OCI-LY3 (cell line): ENCODE measurements around the gene PDCD7.

Source experiments
- EZH2phosphoT487 ChIP-seq: fragments of 200-600 bp; shearing (Covaris generic); IDR thresholded peaks from 2 replicates; pipeline ENCODE4 v1.6.1; 2018; ENCODE audit warnings: antibody characterized with exemption, mixed run types, low read depth
- TF ChIP-seq, protein P1 (sequence below): fragments of 200-600, 300-600 bp; sonication (generic); IDR thresholded peaks from 2 replicates; pipeline ENCODE4 v1.5.1; 2014; ENCODE audit warnings: antibody characterized with exemption, low read length, low read depth

DNA sequence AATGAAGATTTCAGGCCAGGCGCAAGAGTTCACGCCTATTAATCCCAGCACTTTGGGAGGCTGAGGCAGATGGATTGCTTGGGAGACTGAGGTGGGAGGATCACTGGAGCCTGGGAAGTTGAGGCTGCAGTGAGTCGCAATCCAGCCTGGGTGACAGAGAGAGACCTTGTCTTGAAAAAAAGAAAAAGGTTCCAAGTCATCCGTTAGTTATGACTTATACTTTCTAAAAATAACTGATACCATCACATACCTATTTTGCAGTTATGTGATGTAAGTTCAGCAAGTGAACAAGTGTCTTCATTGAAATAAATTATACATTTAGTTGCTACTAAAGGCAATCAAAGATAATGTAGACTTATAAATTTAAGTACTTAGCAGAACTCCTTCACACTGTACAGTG lies 29.4 kb upstream of the PDCD7 start:
- TF ChIP-seq, protein P1, sequence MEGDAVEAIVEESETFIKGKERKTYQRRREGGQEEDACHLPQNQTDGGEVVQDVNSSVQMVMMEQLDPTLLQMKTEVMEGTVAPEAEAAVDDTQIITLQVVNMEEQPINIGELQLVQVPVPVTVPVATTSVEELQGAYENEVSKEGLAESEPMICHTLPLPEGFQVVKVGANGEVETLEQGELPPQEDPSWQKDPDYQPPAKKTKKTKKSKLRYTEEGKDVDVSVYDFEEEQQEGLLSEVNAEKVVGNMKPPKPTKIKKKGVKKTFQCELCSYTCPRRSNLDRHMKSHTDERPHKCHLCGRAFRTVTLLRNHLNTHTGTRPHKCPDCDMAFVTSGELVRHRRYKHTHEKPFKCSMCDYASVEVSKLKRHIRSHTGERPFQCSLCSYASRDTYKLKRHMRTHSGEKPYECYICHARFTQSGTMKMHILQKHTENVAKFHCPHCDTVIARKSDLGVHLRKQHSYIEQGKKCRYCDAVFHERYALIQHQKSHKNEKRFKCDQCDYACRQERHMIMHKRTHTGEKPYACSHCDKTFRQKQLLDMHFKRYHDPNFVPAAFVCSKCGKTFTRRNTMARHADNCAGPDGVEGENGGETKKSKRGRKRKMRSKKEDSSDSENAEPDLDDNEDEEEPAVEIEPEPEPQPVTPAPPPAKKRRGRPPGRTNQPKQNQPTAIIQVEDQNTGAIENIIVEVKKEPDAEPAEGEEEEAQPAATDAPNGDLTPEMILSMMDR, result no peak
- TF ChIP-seq EZH2phosphoT487, result no peak
